SHP77 (cell line): ENCODE measurements around the gene CFAP119.
A peak's percentile ranks its signal among the peaks of the same experiment; 100 is the strongest.

Source experiments
- DNase-seq, 2 experiments: peaks; one replicate each; lab custom pipeline; 2025; lab: John Stamatoyannopoulos, UW

The CFAP119 gene

DNA sequence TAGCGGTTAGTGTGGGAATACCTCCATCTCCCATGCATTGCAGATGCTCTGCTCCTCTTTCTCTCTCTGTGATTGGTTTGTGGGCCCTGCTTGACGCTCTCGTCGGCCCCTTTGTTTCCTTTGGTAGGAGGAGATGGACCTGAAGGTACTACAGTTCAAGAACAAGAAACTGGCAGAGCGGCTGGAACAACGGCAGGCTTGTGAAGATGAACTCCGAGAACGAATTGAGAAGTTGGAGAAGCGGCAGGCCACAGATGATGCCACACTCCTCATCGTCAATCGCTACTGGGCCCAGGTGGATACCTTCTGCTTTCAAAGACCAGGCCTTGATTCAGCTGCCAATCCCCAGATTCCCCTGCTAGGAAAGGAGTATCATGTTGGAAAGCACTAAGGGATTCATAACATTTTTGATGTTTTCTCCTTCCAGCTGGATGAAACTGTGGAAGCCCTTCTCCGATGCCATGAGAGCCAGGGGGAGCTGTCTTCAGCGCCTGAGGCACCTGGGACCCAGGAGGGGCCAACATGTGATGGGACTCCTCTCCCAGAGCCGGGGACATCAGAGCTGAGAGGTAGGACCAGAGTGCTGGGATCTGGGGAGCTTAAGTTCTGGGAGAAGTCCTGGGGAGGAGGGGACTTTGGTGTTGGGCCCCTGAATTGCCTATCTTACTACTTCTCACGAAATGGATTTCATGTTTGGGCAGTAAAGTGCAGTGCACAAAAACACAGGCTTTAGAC is 1.3 kb upstream of the CFAP119 start:
- no peak for DNase-seq

DNA sequence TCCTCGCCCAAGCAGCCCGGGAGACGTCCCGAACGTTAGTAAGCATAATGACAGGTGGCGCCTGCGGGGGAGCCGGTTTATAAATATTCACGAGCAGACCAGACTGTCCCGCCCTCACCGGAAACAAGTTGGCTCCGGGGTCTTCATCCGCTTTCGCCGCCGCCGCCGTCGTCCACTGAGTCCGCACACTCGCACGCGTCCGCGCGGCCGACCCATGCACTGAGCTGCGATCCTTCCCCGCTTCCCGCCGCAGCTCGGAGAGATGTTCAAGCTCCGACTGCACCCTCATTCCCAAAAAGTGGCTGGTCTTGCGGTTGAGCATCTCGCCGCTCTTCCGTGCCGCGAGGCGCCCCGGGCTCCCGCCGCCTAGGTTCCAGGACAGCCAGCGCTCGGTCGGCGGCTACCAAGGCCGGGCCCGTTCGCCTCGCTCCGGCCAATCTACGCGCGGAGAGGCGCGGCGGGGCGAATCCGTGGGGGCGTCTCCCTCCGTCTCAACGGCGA is 385 bp downstream of the CFAP119 start:
- peak; percentile 36 to 76 for DNase-seq

DNA sequence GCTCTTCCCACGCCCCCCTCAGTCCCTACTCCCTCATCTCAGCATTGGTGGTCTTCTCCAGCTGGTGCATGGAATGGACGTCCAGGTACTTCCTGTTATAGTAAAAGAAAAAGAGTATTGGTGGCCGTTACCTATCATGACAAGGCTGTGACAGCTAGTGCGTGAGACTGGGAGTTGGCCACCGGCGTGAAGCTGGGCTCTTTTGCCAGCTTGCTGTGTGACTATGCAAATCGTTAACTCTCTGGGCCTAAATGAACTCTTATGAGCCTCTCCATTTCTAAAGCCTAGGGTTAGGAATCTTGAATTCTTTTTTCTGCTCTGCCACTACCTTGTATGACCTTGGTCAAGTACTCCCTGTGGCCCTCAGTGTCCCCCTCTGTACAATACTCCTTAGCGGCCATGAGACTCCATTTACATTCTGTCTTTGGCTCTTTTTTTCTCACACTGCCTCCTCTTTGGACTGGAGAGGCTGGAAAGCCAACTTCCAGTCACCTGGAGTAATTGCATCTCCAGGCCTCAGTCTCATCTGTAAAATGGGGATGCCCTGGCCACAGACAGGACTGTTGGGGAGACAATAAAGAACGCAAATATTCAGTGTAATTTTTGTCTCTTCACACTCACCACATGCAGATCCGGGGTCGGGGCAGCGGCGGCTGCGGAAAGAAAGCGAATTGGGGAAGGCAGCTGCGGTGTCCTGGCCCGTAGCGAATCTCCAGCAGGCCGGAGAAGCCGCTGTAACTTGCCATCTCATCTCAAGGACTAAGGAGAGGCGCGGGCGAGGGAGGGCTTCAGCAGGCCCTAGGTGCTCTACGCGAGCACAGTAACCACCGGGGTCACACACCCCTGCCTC is 1.1 kb downstream of the CFAP119 start:
- no peak for DNase-seq

DNA sequence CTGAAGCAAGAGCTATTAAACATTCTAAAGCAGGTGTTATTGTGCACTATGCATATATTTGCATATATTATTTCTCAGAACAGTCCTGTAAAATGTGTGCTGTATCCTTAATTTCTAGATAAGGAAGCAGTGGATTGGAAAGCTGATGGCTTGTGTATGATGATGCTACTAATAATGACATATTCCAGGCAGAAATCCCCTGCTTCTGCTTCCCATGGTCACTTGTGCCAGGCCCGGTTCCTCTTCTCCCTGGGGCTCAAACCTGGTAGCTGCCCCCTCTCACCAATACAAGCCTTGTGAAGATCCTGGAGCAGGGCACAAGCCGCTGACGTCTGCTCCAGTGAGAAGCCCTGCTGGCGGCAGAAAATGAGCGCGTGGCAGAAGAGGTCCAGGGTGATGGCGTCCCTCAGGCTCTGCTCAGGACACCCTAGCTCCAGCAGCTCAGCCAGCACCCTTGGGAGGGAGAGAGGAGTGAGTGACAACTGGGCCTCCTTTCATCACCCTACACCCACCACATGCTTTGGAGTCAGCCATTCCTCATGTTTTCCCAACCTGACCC is 1.8 kb downstream of the CFAP119 start:
- DNase-seq: no peak

DNA sequence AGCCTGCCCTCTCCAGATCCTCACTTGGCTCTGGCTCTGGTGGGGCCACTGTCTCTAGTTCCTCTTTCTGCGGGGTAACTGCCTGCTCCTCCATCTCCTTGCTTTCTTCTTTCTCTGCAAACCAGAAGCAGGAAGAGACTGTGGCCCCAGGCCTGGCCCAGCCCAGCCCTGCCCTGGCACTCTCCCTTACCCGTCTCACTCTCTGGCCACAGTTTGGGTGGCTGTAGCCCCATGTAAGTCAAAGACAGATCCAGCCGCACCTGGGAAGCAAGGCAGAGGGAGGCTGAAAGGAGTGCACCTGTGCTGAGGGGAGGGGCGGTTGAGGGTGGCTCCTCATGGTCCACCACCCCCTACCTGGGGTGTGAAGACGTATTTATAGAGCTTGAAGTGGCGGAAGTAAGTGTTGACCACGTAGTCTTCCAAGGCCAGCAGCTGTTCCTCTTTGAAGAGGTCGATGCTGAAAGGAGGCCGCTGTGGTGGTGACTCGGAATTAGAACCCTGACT is 2.8 kb downstream of the CFAP119 start:
- DNase-seq: no peak

DNA sequence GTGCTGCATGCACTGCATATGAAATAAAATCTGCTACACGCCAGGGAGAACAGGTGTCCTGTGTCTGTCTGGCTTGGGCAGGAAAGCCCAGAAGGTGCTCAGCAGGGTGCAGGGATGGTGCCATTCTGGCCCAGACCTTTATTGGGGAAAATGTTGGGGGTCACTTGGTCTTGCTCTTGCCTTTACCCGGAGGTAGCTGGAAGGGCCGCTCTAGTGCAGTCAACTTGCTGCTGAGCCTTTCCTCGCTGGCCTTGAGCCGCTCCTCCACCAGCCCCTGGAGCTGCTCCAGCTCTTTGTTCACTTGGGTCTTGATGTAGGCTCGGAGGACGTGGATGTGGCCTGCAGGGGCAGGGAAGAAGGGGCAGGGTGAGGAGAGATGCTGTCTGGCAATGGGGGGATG is 4.5 kb downstream of the CFAP119 start:
- no peak for DNase-seq

DNA sequence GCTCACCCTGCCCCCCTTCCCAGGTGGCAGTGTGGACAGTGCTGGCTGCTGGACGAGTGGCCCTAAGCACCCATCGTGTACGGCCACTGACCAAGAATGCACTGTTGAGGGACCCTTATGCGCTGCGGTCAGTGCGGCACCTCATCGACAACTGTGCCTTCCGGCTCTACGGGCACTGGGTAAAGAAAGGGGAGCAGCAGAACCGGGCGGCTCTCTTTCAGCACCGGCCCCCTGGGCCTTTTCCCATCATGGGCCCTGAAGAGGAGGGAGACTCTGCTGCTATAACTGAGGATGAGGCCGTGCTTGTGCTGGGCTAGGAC is 5.1 kb downstream of the CFAP119 start:
- DNase-seq: no peak

DNA sequence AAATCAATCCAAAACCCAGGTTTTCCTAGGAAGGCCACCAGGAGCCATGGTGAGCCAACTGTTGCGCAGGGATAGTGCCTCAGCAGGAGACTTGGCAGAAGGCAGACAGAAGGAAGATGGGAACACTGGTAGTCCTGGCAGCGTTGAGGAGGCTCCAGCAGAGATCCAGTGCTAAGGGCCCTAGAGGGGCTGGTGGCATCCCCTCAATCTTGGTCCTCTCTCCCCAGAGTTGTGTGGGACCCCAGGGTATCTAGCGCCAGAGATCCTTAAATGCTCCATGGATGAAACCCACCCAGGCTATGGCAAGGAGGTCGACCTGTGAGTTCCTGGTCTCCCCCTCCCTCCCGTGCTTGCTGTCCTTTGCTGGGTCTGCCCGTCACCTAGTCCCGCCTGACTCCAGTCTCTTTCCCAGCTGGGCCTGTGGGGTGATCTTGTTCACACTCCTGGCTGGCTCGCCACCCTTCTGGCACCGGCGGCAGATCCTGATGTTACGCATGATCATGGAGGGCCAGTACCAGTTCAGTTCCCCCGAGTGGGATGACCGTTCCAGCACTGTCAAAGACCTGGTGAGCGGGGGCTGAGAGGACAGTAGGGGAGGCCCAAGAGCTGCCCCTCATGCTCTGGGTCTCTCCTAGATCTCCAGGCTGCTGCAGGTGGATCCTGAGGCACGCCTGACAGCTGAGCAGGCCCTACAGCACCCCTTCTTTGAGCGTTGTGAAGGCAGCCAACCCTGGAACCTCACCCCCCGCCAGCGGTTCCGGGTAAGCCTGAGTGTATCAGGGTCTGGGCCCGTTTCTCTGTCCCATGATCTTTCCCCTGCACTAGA is 5.7 kb downstream of the CFAP119 start:
- DNase-seq: no peak

DNA sequence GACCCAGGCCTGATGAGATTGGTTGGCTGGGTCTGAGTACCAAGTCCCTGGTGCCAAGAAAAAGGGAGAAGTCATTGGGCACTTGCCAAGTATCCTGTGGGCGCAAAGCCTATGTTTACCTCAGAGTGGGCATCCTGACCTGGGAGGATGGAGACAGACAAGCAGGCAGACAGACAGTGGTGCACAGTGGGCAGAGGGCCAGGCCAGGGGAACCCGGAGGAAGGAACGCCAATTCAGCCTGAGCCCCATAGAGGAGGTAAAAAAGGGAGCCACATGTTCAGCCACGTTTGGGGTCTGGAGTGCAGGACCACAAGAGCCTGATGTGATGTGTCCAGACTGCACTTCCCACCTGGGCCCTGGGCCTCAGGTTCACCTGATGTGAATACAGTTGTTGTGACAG is 8.3 kb downstream of the CFAP119 start:
- DNase-seq: no peak

DNA sequence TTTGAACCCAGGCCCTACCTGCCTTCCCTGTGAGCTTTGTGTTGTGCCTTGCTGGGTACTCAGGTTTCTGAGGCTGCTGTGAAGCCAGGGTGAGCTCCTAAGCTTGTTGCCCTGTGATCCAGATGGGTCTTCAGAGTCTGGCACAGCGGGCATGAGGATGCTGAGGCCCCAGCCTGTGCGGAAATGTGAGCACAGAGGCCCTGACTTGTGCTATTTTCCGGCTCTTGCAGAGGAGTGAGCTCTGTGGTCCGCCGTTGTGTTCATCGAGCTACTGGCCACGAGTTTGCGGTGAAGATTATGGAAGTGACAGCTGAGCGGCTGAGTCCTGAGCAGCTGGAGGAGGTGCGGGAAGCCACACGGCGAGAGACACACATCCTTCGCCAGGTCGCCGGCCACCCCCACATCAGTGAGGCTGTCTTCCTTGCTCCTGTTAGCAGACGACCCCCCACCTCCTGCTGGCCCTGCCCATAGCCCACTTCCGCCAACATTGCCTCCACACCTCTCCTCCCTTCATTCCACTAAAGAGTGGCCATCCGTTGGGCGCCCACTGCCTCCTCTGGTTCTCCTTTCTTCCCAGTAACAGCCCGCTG is 10.9 kb downstream of the CFAP119 start:
- no peak for DNase-seq

DNA sequence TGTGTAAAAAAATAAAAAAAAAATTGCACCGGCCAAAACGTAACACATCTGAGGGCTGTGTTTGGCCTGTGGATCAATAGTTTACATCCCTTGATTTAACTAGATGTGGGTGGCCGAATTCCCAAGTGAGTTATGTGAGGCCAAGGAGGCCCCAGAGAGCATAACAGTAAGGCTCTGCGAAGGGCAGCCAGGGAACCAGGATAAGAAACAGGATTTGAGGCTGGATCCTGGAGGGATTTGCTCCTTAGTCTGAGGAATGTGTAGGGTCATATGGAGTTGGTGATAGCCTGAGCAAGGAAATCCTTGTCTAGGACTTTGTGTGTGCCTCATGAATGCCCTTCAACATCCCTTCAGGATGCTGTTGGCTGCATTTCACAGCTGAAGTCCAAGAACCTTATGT is 11.7 kb downstream of the CFAP119 start:
- DNase-seq: no peak

DNA sequence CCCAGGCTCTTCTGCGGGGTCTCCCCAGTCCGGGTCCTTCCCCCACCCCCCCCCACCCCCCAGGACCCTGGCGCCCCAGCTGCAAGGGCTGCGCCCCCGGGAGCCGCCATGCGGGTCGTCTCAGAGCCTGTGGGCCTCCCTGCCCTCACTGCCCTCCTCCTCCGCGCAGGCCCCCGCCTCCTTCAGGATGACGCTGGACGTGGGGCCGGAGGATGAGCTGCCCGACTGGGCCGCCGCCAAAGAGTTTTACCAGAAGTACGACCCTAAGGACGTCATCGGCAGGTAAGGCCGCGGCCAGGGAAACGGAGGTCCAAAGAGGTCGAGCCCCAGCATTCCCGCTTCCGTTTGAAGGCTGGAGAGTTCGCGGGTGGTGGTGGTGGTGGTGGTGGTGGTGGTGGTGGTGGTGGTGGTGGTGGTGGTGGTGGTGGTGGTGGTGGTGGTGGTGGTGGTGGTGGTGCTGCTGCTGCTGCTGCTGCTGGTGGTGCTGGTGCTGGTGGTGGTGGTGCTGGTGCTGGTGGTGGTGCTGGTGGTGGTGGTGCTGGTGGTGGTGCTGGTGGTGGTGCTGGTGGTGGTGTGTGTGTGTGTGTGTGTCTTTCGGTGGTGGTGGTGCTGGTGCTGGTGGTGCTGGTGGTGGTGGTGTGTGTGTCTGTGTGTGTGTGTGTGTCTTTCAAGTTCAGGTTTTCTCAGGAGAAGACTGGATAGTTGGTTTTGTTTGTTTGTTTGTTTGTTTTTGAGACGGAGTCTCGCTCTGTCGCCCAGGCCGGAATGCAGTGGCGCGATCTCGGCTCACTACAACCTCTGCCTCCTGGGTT is 13.0 kb downstream of the CFAP119 start:
- peak in 1 of 2 experiments; percentile 43 for DNase-seq

DNA sequence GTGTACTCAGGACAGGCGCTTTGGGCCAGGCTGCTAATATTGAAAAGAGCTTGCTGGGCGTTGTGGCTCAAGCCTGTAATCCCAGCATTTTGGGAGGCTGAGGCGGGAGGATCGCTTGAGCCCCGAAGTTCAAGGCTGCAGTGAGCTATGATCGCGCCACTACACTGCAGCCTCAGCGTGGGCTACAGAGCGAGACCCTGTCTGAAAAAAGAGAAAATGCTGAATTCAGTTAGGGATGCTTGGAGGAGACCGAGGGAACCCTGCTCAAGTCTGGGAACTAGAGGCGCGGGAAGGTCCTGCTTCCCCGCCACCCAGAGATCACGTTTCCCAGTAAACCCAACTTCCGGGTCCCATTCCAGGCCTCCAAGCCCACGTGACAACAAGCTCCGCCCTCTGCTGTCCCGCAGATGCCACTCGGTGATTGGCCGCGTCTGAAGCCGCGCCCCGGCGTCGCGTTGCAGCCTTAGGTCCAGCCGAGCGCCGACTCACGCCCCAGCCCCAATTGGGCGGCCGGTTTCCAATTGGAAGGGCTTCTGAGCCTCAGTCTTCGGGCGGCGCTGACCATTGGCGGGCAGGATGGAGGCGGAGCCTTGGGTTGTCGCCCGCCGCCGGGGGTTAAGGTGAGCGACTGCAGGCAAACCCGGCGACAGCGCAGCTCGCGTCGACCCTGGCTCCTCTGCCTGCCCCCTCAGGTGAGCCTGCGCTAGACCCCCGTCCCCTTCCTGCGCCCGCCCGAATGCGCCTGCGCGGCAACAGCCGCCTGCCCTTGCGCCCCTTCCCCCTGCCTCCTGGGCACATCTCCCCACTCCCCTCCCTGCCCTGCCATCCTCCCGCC is 13.8 kb downstream of the CFAP119 start, which contains the start of gene PHKG2:
PHKG2 (plus strand) TSS at position 627 of the 835 bp plus-strand sequence. CDS start 396 bp downstream, outside the sequence.
- peak; percentile 99 to 100 for DNase-seq

DNA sequence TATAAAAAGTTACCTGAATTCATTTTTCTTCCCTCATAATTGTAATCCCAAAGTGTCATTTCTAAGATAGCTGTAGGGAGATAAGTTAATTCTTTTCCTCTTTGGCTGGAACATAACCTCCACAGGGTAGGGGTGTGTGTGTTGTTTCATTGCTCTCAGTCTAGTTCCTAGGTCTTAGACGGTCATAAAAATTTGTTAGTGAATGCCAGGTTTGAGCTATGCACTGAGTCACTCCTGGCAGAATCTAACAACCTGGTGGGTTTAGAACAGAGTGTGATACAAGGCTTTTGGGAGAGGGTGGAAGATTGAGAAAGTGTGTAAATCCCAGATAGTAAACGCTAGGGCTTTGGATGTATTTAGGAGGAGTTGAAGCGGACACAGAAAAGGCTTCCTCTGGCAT is 14.5 kb downstream of the CFAP119 start:
- peak in 1 of 2 experiments; percentile 10 for DNase-seq

DNA sequence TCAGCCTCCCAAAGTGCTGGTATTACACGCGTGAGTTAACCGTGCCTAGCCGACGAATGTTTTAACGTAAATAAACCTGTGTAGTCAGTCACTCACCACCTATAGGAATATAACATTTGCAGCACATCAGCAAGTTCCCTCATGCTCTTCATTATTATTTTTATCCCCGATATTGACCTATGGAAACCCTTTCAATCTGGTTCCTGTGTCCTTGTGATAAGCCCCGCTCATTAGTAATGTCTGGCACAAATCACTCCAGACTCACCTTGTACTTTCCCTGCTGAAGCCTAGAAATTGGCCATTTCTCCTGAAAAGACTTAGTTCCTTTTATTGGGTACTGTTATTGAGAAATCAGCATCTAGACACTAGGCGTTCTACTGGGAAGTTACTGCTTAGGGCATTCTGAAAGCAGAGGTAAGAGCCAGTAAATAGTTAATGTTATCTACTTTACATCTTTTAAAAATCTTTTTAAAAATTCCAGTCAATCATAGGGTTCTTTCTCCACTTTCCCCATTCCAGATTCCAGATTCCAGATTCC is 15.2 kb downstream of the CFAP119 start:
- DNase-seq: no peak

DNA sequence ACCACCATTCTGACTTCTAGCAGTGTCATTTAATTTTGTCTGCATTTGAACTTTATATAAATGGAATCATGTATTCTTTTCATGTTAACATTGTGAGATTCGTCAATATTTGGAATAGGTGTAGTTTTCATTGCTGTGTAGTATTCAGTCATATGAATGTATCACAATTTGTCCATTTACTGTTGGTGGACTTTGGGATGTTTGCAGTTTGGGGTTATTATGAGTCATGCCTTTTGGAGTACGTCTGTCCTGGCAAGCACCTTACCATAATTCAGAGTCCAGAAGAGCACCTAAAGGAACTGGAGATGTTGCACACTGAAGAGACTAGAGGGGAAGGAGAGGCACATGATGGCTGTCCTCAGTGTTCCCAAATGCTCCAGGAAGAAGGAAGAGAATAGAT is 16.8 kb downstream of the CFAP119 start:
- DNase-seq: no peak

DNA sequence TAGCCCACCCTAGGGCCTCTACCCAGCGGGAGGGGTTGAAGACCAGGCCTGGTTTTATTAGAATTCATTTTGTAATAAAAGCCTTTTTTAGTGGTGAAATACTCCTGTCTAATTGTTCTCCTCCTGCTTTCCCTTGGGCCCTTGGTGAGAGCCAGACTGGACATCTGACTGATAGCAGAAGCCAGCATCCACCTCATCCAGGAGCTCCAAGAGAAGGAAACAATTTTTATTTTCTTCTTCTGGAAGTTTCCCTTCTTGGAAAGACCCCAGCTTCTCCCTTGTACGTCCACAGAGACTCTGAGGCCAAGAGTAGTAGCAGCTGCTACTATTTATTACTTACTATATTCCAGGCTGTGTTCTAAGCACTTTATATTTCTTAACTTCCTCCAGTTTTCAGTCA is 17.7 kb downstream of the CFAP119 start:
- DNase-seq: no peak

DNA sequence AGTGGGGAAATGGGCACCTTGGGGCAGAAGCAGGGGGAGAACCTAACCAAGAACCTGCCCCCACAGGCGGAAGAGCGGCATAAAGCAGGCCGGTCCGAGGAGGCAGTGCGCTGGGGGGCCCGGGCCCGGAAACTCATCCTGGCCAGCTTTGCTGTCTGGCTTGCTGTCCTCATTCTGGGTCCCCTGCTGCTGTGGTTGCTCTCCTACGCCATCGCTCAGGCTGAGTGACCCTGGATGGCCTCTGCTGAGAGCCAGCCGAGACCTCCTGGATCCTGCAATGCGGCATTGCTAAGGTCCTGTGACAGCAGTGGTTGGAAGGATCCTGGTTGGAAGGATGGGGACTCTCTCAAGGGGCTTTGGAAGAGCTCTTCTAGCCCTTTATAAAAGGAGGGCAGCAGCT is 18.1 kb downstream of the CFAP119 start:
- DNase-seq: no peak

DNA sequence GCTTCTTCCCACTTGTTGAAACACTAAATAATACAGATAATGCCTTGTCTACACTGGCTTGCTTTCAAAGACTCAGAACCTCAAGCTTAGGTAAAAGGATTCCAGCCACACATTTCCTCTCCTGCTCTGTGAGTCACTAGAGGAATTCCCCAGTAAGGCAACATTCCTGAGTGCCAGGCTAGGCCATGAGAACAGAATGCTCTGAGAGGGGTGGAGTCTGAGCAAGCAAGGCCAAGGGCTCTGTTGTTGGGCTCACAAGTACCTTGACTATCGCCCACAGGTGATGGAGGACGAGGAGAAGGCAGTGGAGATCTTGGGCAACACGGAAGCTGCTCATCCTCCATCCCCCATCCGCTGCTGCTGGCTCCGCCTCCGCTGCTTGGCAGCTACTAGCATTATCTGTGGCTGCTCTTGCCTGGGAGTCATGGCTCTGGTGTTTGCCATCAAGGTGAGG is 20.4 kb downstream of the CFAP119 start:
- no peak for DNase-seq
